Duodenal mucosa (tissue), 2 donors: ENCODE data around the gene SOAT1.
"Not testable (repeated sequence)": the region's sequence is repeated elsewhere in the genome, so short reads cannot be mapped to it uniquely, and the experiment has no call there.

Experiments used
- H3K27ac ChIP-seq: one replicate; pipeline ENCODE4 v1.7.0; 2013; ENCODE audit warnings: low read depth, low read length
- H3K27me3 ChIP-seq, 2 donors: one replicate each; pipeline ENCODE4 v1.7.0; 2013; ENCODE audit warnings: low read length in 2 of 2, control low read depth in 1 of 2; ENCODE audit not compliant: insufficient read depth in 2 of 2, control insufficient read depth in 1 of 2
- H3K36me3 ChIP-seq, 2 donors: one replicate each; pipeline ENCODE4 v1.7.0; 2013; ENCODE audit warnings: low read length in 2 of 2, control low read depth in 1 of 2; ENCODE audit not compliant: insufficient read depth in 2 of 2, control insufficient read depth in 1 of 2
- H3K4me1 ChIP-seq, 2 donors: one replicate each; pipeline ENCODE4 v1.7.0; 2013; ENCODE audit warnings: low read length in 2 of 2, control low read depth in 1 of 2; ENCODE audit not compliant: insufficient read depth in 2 of 2, control insufficient read depth in 1 of 2
- H3K4me3 ChIP-seq, 2 donors: one replicate each; pipeline ENCODE4 v1.7.0; 2013; ENCODE audit warnings: low read length in 2 of 2, low read depth in 1 of 2
- H3K9ac ChIP-seq, 2 donors: one replicate each; pipeline ENCODE4 v1.7.0; 2013; ENCODE audit warnings: low read length in 2 of 2, low read depth in 1 of 2
- H3K9me3 ChIP-seq, 2 donors: one replicate each; pipeline ENCODE4 v1.7.0; 2013; ENCODE audit warnings: low read length in 2 of 2, control low read depth in 1 of 2; ENCODE audit not compliant: control insufficient read depth in 1 of 2

SOAT1 gene

GRCh38 chr1:179369751-179370341, 76.2 kb downstream of the SOAT1 start:
- Histone ChIP-seq H3K36me3 (no peaks in the 10 kb centered on the region), H3K9ac (no peak overlapping the region), H3K4me1 (peaks cover 0 to 5% of the 10 kb centered on the region in 2 donors), H3K9me3 (no peaks in the 10 kb centered on the region), H3K27me3 (no peaks in the 10 kb centered on the region), H3K4me3 (no peak overlapping the region), H3K27ac (no peak overlapping the region)

- Histone ChIP-seq H3K4me1 (no peaks in the 10 kb centered on the region), H3K9ac (no peak overlapping the region), H3K36me3 (no peaks in the 10 kb centered on the region), H3K9me3 (no peaks in the 10 kb centered on the region), H3K27me3 (no peaks in the 10 kb centered on the region), H3K27ac (no peak overlapping the region), H3K4me3 (no peak overlapping the region)
Measured at GRCh38 chr1:179372160-179372559, 78.6 kb downstream of the SOAT1 start.

GRCh38 chr1:179376223-179376622, 82.6 kb downstream of the SOAT1 start:
- Histone ChIP-seq H3K36me3 (no peaks in the 10 kb centered on the region), H3K4me3 (no peak overlapping the region), H3K4me1 (no peaks in the 10 kb centered on the region), H3K9me3 (no peaks in the 10 kb centered on the region), H3K9ac (no peak overlapping the region), H3K27ac (no peak overlapping the region), H3K27me3 (no peaks in the 10 kb centered on the region)

- Histone ChIP-seq H3K27ac (no peak overlapping the region), H3K4me1 (no peaks in the 10 kb centered on the region), H3K27me3 (no peaks in the 10 kb centered on the region), H3K9ac (no peak overlapping the region), H3K4me3 (no peak overlapping the region), H3K9me3 (no peaks in the 10 kb centered on the region), H3K36me3 (no peaks in the 10 kb centered on the region)
Measured at GRCh38 chr1:179380299-179380698, 86.7 kb downstream of the SOAT1 start.

- H3K4me1 ChIP-seq = no peaks in the 10 kb centered on the region
- no peak overlapping the region for H3K27ac ChIP-seq
- no peak overlapping the region for H3K4me3 ChIP-seq
- H3K27me3 ChIP-seq = no peaks in the 10 kb centered on the region
- no peak overlapping the region for H3K9ac ChIP-seq
- H3K9me3 ChIP-seq = no peaks in the 10 kb centered on the region
- H3K36me3 ChIP-seq = no peaks in the 10 kb centered on the region
Measured at GRCh38 chr1:179384027-179384426, 90.4 kb downstream of the SOAT1 start.

GRCh38 chr1:179385510-179385909, 91.9 kb downstream of the SOAT1 start:
- Histone ChIP-seq H3K9ac (no peak overlapping the region), H3K4me1 (no peaks in the 10 kb centered on the region), H3K9me3 (no peaks in the 10 kb centered on the region), H3K36me3 (no peaks in the 10 kb centered on the region), H3K27ac (no peak overlapping the region), H3K4me3 (no peak overlapping the region), H3K27me3 (no peaks in the 10 kb centered on the region)

GRCh38 chr1:179393721-179394120, 100.1 kb downstream of the SOAT1 start:
- no peaks in the 10 kb centered on the region for H3K36me3 ChIP-seq
- no peak overlapping the region for H3K27ac ChIP-seq
- no peak overlapping the region for H3K9ac ChIP-seq
- no peak overlapping the region for H3K4me3 ChIP-seq
- peaks cover 0 to 4% of the 10 kb centered on the region in 2 donors for H3K9me3 ChIP-seq
- H3K4me1 ChIP-seq = no peaks in the 10 kb centered on the region
- H3K27me3 ChIP-seq = no peaks in the 10 kb centered on the region

- H3K9ac ChIP-seq, H3K36me3 ChIP-seq, H3K27me3 ChIP-seq, H3K4me1 ChIP-seq, H3K4me3 ChIP-seq, H3K27ac ChIP-seq, H3K9me3 ChIP-seq: not testable (repeated sequence)
Measured at GRCh38 chr1:179399399-179399798, 105.8 kb downstream of the SOAT1 start.
